ENCODE data around the gene BCL11A. TPM values are rescaled to one million over a fixed set of nuclear protein-coding genes. Genes with fewer than 3 reads are reported as not detected.

The BCL11A gene
- total RNA-seq, 1 donor from 2014 or later: 4.4 TPM

- no peak overlapping the region for H3K4me3 ChIP-seq (ENCODE audit: low read depth, low read length)
- no peak for DNase-seq (ENCODE audit: low read depth)
- TF ChIP-seq, protein P1, sequence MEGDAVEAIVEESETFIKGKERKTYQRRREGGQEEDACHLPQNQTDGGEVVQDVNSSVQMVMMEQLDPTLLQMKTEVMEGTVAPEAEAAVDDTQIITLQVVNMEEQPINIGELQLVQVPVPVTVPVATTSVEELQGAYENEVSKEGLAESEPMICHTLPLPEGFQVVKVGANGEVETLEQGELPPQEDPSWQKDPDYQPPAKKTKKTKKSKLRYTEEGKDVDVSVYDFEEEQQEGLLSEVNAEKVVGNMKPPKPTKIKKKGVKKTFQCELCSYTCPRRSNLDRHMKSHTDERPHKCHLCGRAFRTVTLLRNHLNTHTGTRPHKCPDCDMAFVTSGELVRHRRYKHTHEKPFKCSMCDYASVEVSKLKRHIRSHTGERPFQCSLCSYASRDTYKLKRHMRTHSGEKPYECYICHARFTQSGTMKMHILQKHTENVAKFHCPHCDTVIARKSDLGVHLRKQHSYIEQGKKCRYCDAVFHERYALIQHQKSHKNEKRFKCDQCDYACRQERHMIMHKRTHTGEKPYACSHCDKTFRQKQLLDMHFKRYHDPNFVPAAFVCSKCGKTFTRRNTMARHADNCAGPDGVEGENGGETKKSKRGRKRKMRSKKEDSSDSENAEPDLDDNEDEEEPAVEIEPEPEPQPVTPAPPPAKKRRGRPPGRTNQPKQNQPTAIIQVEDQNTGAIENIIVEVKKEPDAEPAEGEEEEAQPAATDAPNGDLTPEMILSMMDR (conservative IDR thresholded peaks at IDR 0.05; ENCODE audit: low read depth, low read length): no peak
Measured at GRCh38 chr2:60548311-60548710, 5.1 kb downstream of the BCL11A start.

- no peak for DNase-seq (ENCODE audit: low read depth)
- no peak overlapping the region for H3K4me3 ChIP-seq (ENCODE audit: low read depth, low read length)
- TF ChIP-seq, protein P1 (conservative IDR thresholded peaks at IDR 0.05; ENCODE audit: low read depth, low read length): no peak
Measured at GRCh38 chr2:60547841-60548240, 5.6 kb downstream of the BCL11A start.

DNA sequence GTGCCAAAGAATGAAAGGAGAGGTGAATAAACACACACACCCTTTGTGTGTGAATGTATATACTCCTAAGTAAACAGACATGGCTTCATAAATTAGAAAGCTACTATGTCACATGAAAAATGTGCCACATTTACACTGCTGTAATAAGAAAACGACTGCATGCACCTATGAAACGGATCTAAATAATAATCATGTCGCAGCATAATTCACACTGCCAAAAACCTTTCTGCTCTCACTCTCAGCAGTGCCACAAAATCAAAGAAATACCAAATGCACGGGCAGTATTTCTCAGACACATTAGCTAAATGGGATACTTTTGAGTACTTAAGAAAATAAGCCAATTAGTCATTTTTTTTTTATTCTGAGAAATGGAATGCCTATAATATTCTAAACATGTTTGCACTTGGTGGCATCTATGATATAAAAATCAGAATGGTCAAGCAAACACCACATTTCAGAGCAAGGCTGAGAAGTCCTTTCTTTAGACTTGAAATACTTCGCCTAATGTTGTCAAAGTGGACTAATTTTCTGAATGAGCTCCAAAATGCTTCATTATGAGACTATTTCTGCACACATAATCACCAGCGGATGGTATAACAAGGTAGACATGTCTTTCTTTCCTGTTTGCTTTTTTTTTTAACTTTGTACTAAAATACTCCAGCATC is 6.6 kb downstream of the BCL11A start:
- no peak overlapping the region for H3K4me3 ChIP-seq (ENCODE audit: low read depth, low read length)
- DNase-seq (ENCODE audit: low read depth): no peak
- TF ChIP-seq, protein P1 (conservative IDR thresholded peaks at IDR 0.05; ENCODE audit: low read depth, low read length): no peak

GRCh38 chr2:60544954-60545560 is 8.4 kb downstream of the BCL11A start:
- DNase-seq (ENCODE audit: low read depth): no peak
- TF ChIP-seq, protein P1 (conservative IDR thresholded peaks at IDR 0.05; ENCODE audit: low read depth, low read length): no peak
- H3K4me3 ChIP-seq (ENCODE audit: low read depth, low read length): no peak overlapping the region

DNA sequence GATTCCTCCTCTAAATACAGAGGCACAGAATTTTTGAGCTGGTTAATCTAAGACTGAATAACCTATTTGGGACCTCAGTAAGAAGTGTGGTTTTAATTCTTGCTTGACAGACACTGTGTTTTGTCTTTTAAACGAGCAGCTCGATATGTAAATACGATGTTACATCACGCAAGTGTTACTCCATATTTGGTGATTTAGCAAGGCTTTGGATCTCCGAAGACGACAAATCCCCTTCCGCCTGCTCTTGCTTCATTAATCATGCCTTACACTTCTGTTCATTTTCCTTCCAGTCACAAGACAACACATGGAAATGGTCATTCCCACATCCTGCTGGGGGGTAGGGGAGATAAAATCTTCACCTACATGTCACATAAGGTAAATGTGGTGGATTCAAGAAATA is 9.4 kb downstream of the BCL11A start:
- no peak overlapping the region for H3K4me3 ChIP-seq (ENCODE audit: low read depth, low read length)
- DNase-seq (ENCODE audit: low read depth): no peak
- TF ChIP-seq, protein P1 (conservative IDR thresholded peaks at IDR 0.05; ENCODE audit: low read depth, low read length): no peak

GRCh38 chr2:60541056-60541651 is 12.3 kb downstream of the BCL11A start:
- TF ChIP-seq, protein P1 (conservative IDR thresholded peaks at IDR 0.05; ENCODE audit: low read depth, low read length): no peak
- H3K4me3 ChIP-seq (ENCODE audit: low read depth, low read length): no peak overlapping the region
- no peak for DNase-seq (ENCODE audit: low read depth)

Data from epithelial cell of proximal tubule (primary cell).